AG04450 (cell line): Measurements from ENCODE around the gene HERC3. TPM values are rescaled to one million over a fixed set of nuclear protein-coding genes. Genes with fewer than 3 reads are reported as not detected.

Source experiments
- CTCF ChIA-PET: fragments of 300-600, 350-600 bp; formaldehyde crosslinking; extraction: SDS; loops from one replicate; lab custom pipeline; 2022; ENCODE audit warnings: antibody characterized with exemption, inconsistent platforms; lab: Charles Lee
- POLR2A ChIA-PET: fragments of 350-600 bp; formaldehyde crosslinking; extraction: SDS; loops from one replicate; lab custom pipeline; 2021; ENCODE audit warnings: antibody characterized with exemption, inconsistent platforms; lab: Yijun Ruan, JAX
- DNase-seq: peaks from one replicate; pipeline ENCODE4 v3.0.0-alpha.2; 2011; ENCODE audit warnings: low read depth, low spot score
- H3K27ac ChIP-seq: one replicate; pipeline ENCODE4 v1.5.1; 2012; ENCODE audit warnings: low read depth, low read length, control low read depth
- H3K27me3 ChIP-seq: one replicate; pipeline ENCODE4 v1.6.0; 2012; ENCODE audit warnings: low read length; ENCODE audit not compliant: control insufficient read depth, insufficient read depth
- H3K4me3 ChIP-seq: 2 replicates; pipeline ENCODE4 v1.5.1; 2011; ENCODE audit warnings: mild to moderate bottlenecking, low read depth, low read length, control low read depth
- H3K9me3 ChIP-seq: 2 replicates; pipeline ENCODE4 v1.5.1; 2012; ENCODE audit warnings: low read length; ENCODE audit not compliant: control insufficient read depth, insufficient read depth
- CTCF ChIP-seq: IDR thresholded peaks from 2 replicates; pipeline ENCODE4 v1.5.1; 2011; ENCODE audit warnings: low read depth, low read length, control low read depth, inconsistent platforms
- polyA plus RNA-seq: library from polyadenylated mRNA; depleted of rRNA; stranded (reverse); fragments of >200 nt; gene quantifications from 2 replicates; pipeline ENCODE4 v1.2.3, GENCODE V29; 2011

The HERC3 gene
- polyA plus RNA-seq, 1 experiment: 10.3 TPM

DNA sequence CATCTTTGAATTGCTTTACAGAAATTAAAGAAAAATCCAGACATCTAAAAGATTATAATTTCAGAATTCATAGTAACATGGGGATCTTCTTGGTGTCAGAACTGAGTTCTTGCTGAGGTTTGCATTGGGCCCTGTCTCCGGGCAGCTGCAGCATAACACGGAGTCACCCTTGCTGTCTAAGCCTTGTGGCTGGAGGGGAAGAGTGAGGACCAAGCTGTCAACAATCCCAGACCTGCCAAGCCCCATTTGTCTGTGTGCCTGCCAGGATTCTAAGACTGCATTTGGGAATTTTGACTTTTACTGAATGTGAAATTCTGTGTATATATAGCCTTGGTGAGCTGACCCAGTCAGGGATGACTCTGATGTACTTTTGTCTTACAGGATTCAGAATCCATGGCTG, 130.5 kb downstream of the HERC3 start:
- POLR2A ChIA-PET: no interaction called here
- no peak for DNase-seq
- Histone ChIP-seq H3K4me3 (no peak overlapping the region), H3K27ac (no peak overlapping the region), H3K9me3 (peaks cover 3% of the 10 kb centered on the region; the same call in 1 of the 2 replicates), H3K27me3 (no peaks in the 10 kb centered on the region)
- CTCF ChIA-PET: interaction anchor here (1.0 kb wide), 1 partner anchor 183 kb away, joined by 3 read pairs; no protein-coding TSS in a partner anchor
- no peak for TF ChIP-seq CTCF

GRCh38 chr4:88724406-88724805, 132.1 kb downstream of the HERC3 start:
- TF ChIP-seq CTCF: no peak
- no peaks in the 10 kb centered on the region for H3K27me3 ChIP-seq
- POLR2A ChIA-PET: no interaction called here

GRCh38 chr4:88725143-88725542, 132.9 kb downstream of the HERC3 start:
- ChIA-PET POLR2A (no interaction called here), CTCF (interaction anchor here (0.7 to 2.0 kb wide), 2 partner anchors 19 to 299 kb away, joined by 3 to 9 read pairs; no protein-coding TSS in a partner anchor)
- Histone ChIP-seq H3K27me3 (no peaks in the 10 kb centered on the region), H3K27ac (no peak overlapping the region), H3K9me3 (no peaks in the 10 kb centered on the region), H3K4me3 (no peak overlapping the region)
- no peak for DNase-seq
- no peak for TF ChIP-seq CTCF

More at GRCh38 chr4:88724406-88724805, 132.1 kb downstream of the HERC3 start:
- Histone ChIP-seq H3K4me3 (no peak overlapping the region), H3K27ac (no peak overlapping the region), H3K9me3 (no peaks in the 10 kb centered on the region)
- CTCF ChIA-PET: no interaction called here
- DNase-seq: no peak

GRCh38 chr4:88725986-88726385, 133.7 kb downstream of the HERC3 start:
- CTCF ChIA-PET: interaction anchor here (1.0 to 2.0 kb wide), 2 partner anchors 19 to 23 kb away, joined by 4 to 9 read pairs; no protein-coding TSS in a partner anchor
- Histone ChIP-seq H3K4me3 (no peak overlapping the region), H3K9me3 (no peaks in the 10 kb centered on the region), H3K27me3 (no peaks in the 10 kb centered on the region), H3K27ac (no peak overlapping the region)
- POLR2A ChIA-PET: no interaction called here
- no peak for DNase-seq
- no peak for TF ChIP-seq CTCF

- no peak overlapping the region for H3K27ac ChIP-seq
- no peak for DNase-seq
- POLR2A ChIA-PET: no interaction called here
- H3K27me3 ChIP-seq: no peaks in the 10 kb centered on the region
- no peak for TF ChIP-seq CTCF
- no peak overlapping the region for H3K4me3 ChIP-seq
- CTCF ChIA-PET: interaction anchor here (1.0 to 1.9 kb wide), 2 partner anchors 199 to 295 kb away, joined by 4 to 6 read pairs; no protein-coding TSS in a partner anchor
- H3K9me3 ChIP-seq: no peaks in the 10 kb centered on the region
Measured at GRCh38 chr4:88728146-88728545, 135.9 kb downstream of the HERC3 start.
